Thymus (tissue), 11 donors: Measurements from ENCODE around the gene ZNF862. TPM values are rescaled to one million over a fixed set of nuclear protein-coding genes. Genes with fewer than 3 reads are reported as not detected.

Source experiments
- DNase-seq, 9 donors: peaks; one replicate each; pipeline ENCODE4 v3.0.0-alpha.2; 2013; ENCODE audit warnings: low spot score in 9 of 9, low read depth in 6 of 9, missing footprints in 1 of 9
- H3K27ac ChIP-seq, 2 donors: one replicate each; pipeline ENCODE4 v1.5.1; 2013; ENCODE audit warnings: control low read depth in 1 of 2, low read depth in 1 of 2, low read length in 1 of 2, mild to moderate bottlenecking in 1 of 2, moderate library complexity in 1 of 2
- H3K27me3 ChIP-seq, 2 donors: one replicate each; pipeline ENCODE4 v1.5.1; 2013; ENCODE audit warnings: low read length in 1 of 2; ENCODE audit not compliant: control insufficient read depth in 2 of 2, insufficient read depth in 1 of 2
- H3K36me3 ChIP-seq, 2 donors: one replicate each; pipeline ENCODE4 v1.5.1; 2013; ENCODE audit warnings: low read length in 1 of 2, mild to moderate bottlenecking in 1 of 2, moderate library complexity in 1 of 2; ENCODE audit not compliant: control insufficient read depth in 2 of 2, insufficient read depth in 2 of 2
- H3K4me1 ChIP-seq, 2 donors: one replicate each; pipeline ENCODE4 v1.5.1; 2013; ENCODE audit warnings: low read length in 2 of 2; ENCODE audit not compliant: control insufficient read depth in 2 of 2, insufficient read depth in 2 of 2
- H3K4me3 ChIP-seq, 2 donors: one replicate each; pipeline ENCODE4 v1.5.1; 2013; ENCODE audit warnings: low read length in 2 of 2, control low read depth in 1 of 2, mild to moderate bottlenecking in 1 of 2
- H3K9me3 ChIP-seq, 2 donors: one replicate each; pipeline ENCODE4 v1.5.1; 2013; ENCODE audit warnings: low read length in 1 of 2, mild to moderate bottlenecking in 1 of 2; ENCODE audit not compliant: control insufficient read depth in 2 of 2, insufficient read depth in 1 of 2
- WGBS: extraction: QIAGEN DNeasy Blood & Tissue Kit; methylation state at CpG from one replicate; pipeline ENCODE4 v1.1.7; 2013; 5-methylcytosine and 5-hydroxymethylcytosine counted together
- polyA plus RNA-seq: library from polyadenylated mRNA; stranded (reverse); fragments of 200-250 nt; gene quantifications from one replicate; pipeline ENCODE4 v1.2.3, GENCODE V29; 2013
- total RNA-seq: library from RNA; stranded (reverse); fragments of 120-200 nt; gene quantifications from one replicate; pipeline ENCODE4 v1.2.4, GENCODE V29; 2013
- donor health status: healthy.

Gene ZNF862
- total and polyA plus RNA-seq, 2 donors, result 9.0 to 15.8 TPM

- 93% methylated on average over 9 of the region's 9 CpGs for WGBS
- Histone ChIP-seq H3K36me3 (no peaks in the 10 kb centered on the region), H3K27me3 (peaks cover 0 to 14% of the 10 kb centered on the region in 2 donors), H3K27ac (no peak overlapping the region), H3K4me3 (no peak overlapping the region), H3K9me3 (no peaks in the 10 kb centered on the region), H3K4me1 (peaks cover 0 to 6% of the 10 kb centered on the region in 2 donors)
- no peak for DNase-seq
Measured at GRCh38 chr7:149804106-149804505, 34.1 kb upstream of the ZNF862 start.

DNA sequence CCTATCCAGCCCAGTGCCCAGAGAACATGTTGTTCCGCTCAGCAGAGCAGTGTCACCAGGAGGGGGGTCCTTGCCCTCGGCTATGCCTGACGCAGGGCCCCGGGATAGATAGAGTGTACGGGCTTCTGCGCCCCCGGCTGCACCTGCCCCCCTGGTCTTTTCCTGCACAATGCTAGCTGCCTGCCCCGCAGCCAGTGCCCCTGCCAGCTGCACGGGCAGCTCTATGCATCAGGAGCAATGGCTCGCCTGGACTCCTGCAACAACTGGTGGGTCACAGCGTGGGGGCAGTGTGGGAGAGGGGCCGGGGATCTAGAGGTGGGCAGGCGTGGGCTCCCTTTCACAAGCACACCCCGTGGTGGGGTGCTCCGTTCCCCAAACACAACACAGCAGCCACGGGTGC, 31.4 kb upstream of the ZNF862 start:
- no peaks in the 10 kb centered on the region for H3K9me3 ChIP-seq
- no peaks in the 10 kb centered on the region for H3K36me3 ChIP-seq
- H3K27me3 ChIP-seq, result peaks cover 0 to 17% of the 10 kb centered on the region in 2 donors
- DNase-seq, result no peak
- no peak overlapping the region for H3K4me3 ChIP-seq
- H3K27ac ChIP-seq, result no peak overlapping the region
- 86% methylated on average over 16 of the region's 16 CpGs for WGBS
- H3K4me1 ChIP-seq, result peaks cover 0 to 6% of the 10 kb centered on the region in 2 donors

GRCh38 chr7:149808311-149808710, 29.9 kb upstream of the ZNF862 start:
- 95% methylated on average over 10 of the region's 10 CpGs for WGBS

DNA sequence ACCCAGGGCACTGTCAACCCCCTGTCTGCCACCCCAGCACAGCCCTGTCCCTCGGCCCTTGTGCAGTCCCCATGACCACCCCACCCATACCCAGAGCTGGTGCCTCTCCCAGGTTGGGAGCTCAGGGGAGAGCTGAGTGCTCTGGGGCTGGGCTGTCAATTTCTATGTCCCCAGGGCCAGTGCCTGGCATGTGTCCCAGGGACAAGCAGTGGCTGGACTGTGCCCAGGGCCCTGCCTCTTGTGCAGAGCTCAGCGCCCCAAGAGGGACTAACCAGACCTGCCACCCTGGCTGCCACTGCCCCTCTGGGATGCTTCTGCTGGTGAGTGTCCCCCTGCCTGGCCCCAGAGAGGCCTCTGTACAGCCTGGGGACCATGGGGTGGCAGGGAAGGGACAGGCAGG, 29.0 kb upstream of the ZNF862 start:
- no peak for DNase-seq
- Histone ChIP-seq H3K27me3 (peaks cover 0 to 17% of the 10 kb centered on the region in 2 donors), H3K36me3 (no peaks in the 10 kb centered on the region), H3K27ac (no peak overlapping the region), H3K9me3 (no peaks in the 10 kb centered on the region), H3K4me1 (peaks cover 0 to 5% of the 10 kb centered on the region in 2 donors), H3K4me3 (no peak overlapping the region)
- WGBS, result 95% methylated on average over 2 of the region's 2 CpGs

More at GRCh38 chr7:149808311-149808710, 29.9 kb upstream of the ZNF862 start:
- Histone ChIP-seq H3K9me3 (no peaks in the 10 kb centered on the region), H3K4me3 (no peak overlapping the region), H3K27me3 (peaks cover 0 to 17% of the 10 kb centered on the region in 2 donors), H3K4me1 (no peaks in the 10 kb centered on the region), H3K27ac (no peak overlapping the region), H3K36me3 (no peaks in the 10 kb centered on the region)
- DNase-seq, result no peak

DNA sequence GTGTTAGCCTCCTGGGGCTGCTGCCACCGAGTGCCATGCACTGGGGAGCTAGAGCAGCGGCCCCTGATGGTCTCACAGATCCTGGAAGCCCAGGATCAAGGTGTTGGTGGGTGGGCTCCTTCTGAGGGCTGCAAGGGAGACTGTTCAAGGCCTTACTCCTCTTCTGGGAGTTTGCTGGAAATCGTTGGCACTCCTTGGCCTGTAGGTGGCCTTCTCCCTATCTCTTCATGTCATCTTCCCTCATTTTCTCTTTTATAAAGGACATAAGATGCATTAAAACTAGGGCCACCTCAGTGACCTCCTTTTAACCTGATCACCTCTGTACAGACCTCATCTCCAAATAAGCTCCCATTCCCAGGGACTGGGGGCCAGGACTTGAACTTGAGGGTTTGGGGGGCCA, 27.0 kb upstream of the ZNF862 start:
- peaks cover 0 to 12% of the 10 kb centered on the region in 2 donors for H3K27me3 ChIP-seq
- no peaks in the 10 kb centered on the region for H3K36me3 ChIP-seq
- no peak overlapping the region for H3K27ac ChIP-seq
- DNase-seq, result no peak
- WGBS, result 66% methylated on average over 3 of the region's 3 CpGs
- peaks cover 0 to 5% of the 10 kb centered on the region in 2 donors for H3K4me1 ChIP-seq
- H3K9me3 ChIP-seq, result no peaks in the 10 kb centered on the region
- no peak overlapping the region for H3K4me3 ChIP-seq

DNA sequence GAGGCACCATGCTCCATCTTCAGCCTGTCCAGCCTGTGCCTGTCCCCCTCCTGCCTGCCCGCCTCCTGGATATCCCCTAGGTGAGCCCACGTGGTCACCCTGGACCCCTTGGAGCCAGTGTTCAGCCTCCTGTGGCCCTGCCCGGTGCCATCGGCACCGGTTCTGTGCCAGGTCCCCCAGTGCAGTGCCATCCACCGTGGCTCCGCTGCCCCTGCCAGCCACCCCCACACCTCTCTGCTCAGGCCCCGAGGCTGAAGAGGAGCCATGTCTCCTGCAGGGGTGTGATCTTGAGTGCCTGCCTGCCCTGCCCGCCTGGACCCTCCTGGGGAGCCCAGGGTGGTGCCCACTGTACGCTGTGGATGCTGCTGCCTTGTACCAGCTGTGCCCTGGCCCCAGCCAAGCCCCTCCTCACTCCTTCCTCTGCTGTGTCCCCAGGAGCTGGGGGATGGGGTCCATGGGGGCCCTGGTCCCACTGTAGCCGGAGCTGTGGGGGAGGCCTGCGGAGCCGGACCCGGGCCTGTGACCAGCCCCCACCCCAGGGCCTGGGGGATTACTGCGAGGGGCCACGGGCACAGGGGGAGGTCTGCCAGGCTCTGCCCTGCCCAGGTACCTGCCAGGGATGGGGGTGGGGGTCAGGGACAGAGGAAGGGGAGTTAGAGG, 26.2 kb upstream of the ZNF862 start:
- Histone ChIP-seq H3K36me3 (no peaks in the 10 kb centered on the region), H3K4me1 (peaks cover 0 to 5% of the 10 kb centered on the region in 2 donors), H3K9me3 (no peaks in the 10 kb centered on the region), H3K4me3 (no peak overlapping the region), H3K27ac (no peak overlapping the region), H3K27me3 (peaks cover 0 to 7% of the 10 kb centered on the region in 2 donors)
- no peak for DNase-seq
- 95% methylated on average over 16 of the region's 16 CpGs for WGBS

- DNase-seq, result peak in 1 of 9 donors; percentile 40
- 91% methylated on average over 28 of the region's 28 CpGs for WGBS
- no peaks in the 10 kb centered on the region for H3K36me3 ChIP-seq
Measured at GRCh38 chr7:149813254-149814035, 24.7 kb upstream of the ZNF862 start.

DNA sequence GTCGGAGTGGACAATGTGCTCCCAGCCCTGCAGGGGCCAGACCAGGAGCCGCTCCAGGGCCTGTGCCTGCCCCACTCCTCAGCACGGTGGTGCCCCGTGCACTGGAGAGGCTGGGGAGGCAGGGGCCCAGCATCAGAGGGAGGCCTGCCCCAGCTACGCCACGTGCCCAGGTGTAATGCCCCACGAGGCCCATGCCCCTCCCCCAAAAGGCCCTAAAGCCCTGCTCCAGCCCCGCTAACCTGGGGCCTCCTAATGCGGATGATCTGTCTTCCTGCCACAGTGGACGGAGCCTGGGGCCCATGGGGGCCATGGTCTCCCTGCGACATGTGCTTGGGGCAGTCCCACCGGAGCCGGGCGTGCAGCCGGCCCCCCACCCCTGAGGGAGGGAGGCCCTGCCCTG, 23.7 kb upstream of the ZNF862 start:
- no peak for DNase-seq
- Histone ChIP-seq H3K4me1 (peaks cover 0 to 5% of the 10 kb centered on the region in 2 donors), H3K4me3 (no peak overlapping the region), H3K36me3 (no peaks in the 10 kb centered on the region), H3K9me3 (no peaks in the 10 kb centered on the region), H3K27me3 (peaks cover 0 to 2% of the 10 kb centered on the region in 2 donors), H3K27ac (no peak overlapping the region)
- WGBS, result 92% methylated on average over 15 of the region's 15 CpGs

More at GRCh38 chr7:149813254-149814035, 24.7 kb upstream of the ZNF862 start:
- no peak overlapping the region for H3K4me3 ChIP-seq
- no peaks in the 10 kb centered on the region for H3K9me3 ChIP-seq
- H3K27me3 ChIP-seq, result peaks cover 0 to 5% of the 10 kb centered on the region in 2 donors
- H3K4me1 ChIP-seq, result peaks cover 0 to 5% of the 10 kb centered on the region in 2 donors
- H3K27ac ChIP-seq, result no peak overlapping the region

- WGBS, result 97% methylated on average over 12 of the region's 12 CpGs
- Histone ChIP-seq H3K27me3 (peaks cover 0 to 2% of the 10 kb centered on the region in 2 donors), H3K4me3 (no peak overlapping the region), H3K4me1 (peaks cover 0 to 5% of the 10 kb centered on the region in 2 donors), H3K36me3 (no peaks in the 10 kb centered on the region), H3K9me3 (no peaks in the 10 kb centered on the region), H3K27ac (no peak overlapping the region)
- no peak for DNase-seq
Measured at GRCh38 chr7:149815121-149815520, 23.1 kb upstream of the ZNF862 start.
